A549 treated with AZD2906 at 1 μM for 4 hours (cell line): ENCODE data around the gene NPBWR2. TPM values are rescaled to one million over a fixed set of nuclear protein-coding genes. Genes with fewer than 3 reads are reported as not detected.

Experiments used
- total RNA-seq: library from RNA; stranded (reverse); fragments of 200-300 nt; extraction: Qiagen RNA extraction; gene quantifications from 5 replicates; pipeline ENCODE4 v1.2.3, GENCODE V29; 2022

The NPBWR2 gene
- total RNA-seq: not detected in 5 replicates

GRCh38 chr20:64106981-64107735 is at the start of gene NPBWR2:
Gene NPBWR2, minus strand, starts transcription at chr20:64107565. Its CDS starts 734 bp downstream, at chr20:64106831.

GRCh38 chr20:64083804-64084684 is 23.3 kb downstream of the NPBWR2 start, which contains the start of gene LKAAEAR1:
Gene LKAAEAR1, minus strand, starts transcription at chr20:64084398. Its CDS starts 179 bp downstream, at chr20:64084219.

GRCh38 chr20:64080013-64080812 is 27.2 kb downstream of the NPBWR2 start, which contains the start of gene OPRL1:
Gene OPRL1, plus strand, starts transcription at chr20:64080082. Its CDS starts 12,639 bp downstream, at chr20:64092721.

GRCh38 chr20:64079273-64080012 is 27.9 kb downstream of the NPBWR2 start, which contains the start of gene RGS19:
Gene RGS19, minus strand, starts transcription at chr20:64079518. Its CDS starts 2,632 bp downstream, at chr20:64076886.

GRCh38 chr20:64062596-64063388 is 44.6 kb downstream of the NPBWR2 start, which contains the start of gene TCEA2:
Gene TCEA2, plus strand, starts transcription at chr20:64063198. Its CDS starts 115 bp downstream, at chr20:64063313.

Other genes starting within 250 kb of the NPBWR2 start
- gene ABHD16B, start 246.1 kb downstream of the NPBWR2 start, total RNA-seq: not detected in 5 replicates
- gene TPD52L2, start 242.3 kb downstream of the NPBWR2 start, total RNA-seq: 131 to 135 TPM (median 134 TPM) in 5 replicates
- gene DNAJC5, start 212.4 kb downstream of the NPBWR2 start, total RNA-seq: 25.9 to 29.2 TPM (median 28.0 TPM) in 5 replicates
- gene UCKL1, start 151.1 kb downstream of the NPBWR2 start, total RNA-seq: 26.1 to 36.0 TPM (median 31.2 TPM) in 5 replicates
- gene ZNF512B, start 137.6 kb downstream of the NPBWR2 start, total RNA-seq: 10.2 to 13.7 TPM (median 11.8 TPM) in 5 replicates
- 0.05 TPM in 1 of 5 replicates, not detected in the others for gene SAMD10, start 127.9 kb downstream of the NPBWR2 start, total RNA-seq
- 52.7 to 54.9 TPM (median 54.7 TPM) in 5 replicates for gene PRPF6, start 126.4 kb downstream of the NPBWR2 start, total RNA-seq
- gene C20orf204, start 71.4 kb downstream of the NPBWR2 start, total RNA-seq: 0.10 to 0.56 TPM (median 0.41 TPM) in 5 replicates
- 1.6 to 2.9 TPM (median 2.6 TPM) in 5 replicates for gene SOX18, start 57.9 kb downstream of the NPBWR2 start, total RNA-seq
- 30.0 to 51.1 TPM (median 47.8 TPM) in 5 replicates for gene TCEA2, start 44.4 kb downstream of the NPBWR2 start, total RNA-seq
- 39.1 to 53.5 TPM (median 50.3 TPM) in 5 replicates for gene RGS19, start 28.0 kb downstream of the NPBWR2 start, total RNA-seq
- 1.3 to 2.3 TPM (median 1.7 TPM) in 5 replicates for gene OPRL1, start 27.5 kb downstream of the NPBWR2 start, total RNA-seq
- gene LKAAEAR1, start 23.2 kb downstream of the NPBWR2 start, total RNA-seq: 0.65 to 3.1 TPM (median 2.4 TPM) in 5 replicates
- gene MYT1, start 56.9 kb upstream of the NPBWR2 start, total RNA-seq: 0.11 to 0.75 TPM (median 0.22 TPM) in 5 replicates
- 8.6 to 13.0 TPM (median 11.1 TPM) in 5 replicates for gene PCMTD2, start 148.2 kb upstream of the NPBWR2 start, total RNA-seq